Stimulated activated CD8-positive, alpha-beta memory T cell treated with anti-CD3 and anti-CD28 coated beads, Interleukin-12 subunit alpha, Interleukin-12 subunit beta, amount 100 ng/mL, for 24 hours (primary cell): ENCODE measurements around the gene CCDC117.

ENCODE experiments used
- DNase-seq: peaks from one replicate; pipeline ENCODE4 v3.0.0-alpha.2; 2020; ENCODE audit errors: extremely low read depth

CCDC117 gene

GRCh38 chr22:28769394-28770085, 3.0 kb upstream of the CCDC117 start:
- DNase-seq, result no peak

- DNase-seq, result no peak
Observed at GRCh38 chr22:28771195-28771791, 1.2 kb upstream of the CCDC117 start.

GRCh38 chr22:28773461-28773867, 969 bp downstream of the CCDC117 start:
- DNase-seq, result no peak

GRCh38 chr22:28774378-28774777, 1.9 kb downstream of the CCDC117 start:
- no peak for DNase-seq

DNA sequence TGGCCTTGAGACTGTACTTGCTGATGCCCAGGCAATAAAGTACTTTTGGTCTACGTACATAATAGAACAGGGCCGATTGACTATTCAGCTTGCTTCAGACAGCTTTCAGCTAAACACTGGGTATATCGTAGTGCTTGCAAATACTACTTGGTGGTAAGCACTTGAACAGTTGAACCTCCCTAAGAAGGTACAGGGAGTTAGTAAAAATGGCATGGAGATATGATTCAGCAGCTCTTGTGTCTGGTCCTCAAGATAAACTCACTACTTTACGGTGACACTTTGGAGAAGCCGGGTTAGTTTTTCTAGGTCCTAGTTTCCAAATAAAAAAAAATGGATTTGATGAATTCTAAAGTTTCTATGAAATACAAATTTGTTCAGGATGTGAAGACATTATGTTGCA, 7.3 kb downstream of the CCDC117 start:
- DNase-seq, result no peak

- no peak for DNase-seq
Observed at GRCh38 chr22:28780296-28780695, 7.8 kb downstream of the CCDC117 start.

DNA sequence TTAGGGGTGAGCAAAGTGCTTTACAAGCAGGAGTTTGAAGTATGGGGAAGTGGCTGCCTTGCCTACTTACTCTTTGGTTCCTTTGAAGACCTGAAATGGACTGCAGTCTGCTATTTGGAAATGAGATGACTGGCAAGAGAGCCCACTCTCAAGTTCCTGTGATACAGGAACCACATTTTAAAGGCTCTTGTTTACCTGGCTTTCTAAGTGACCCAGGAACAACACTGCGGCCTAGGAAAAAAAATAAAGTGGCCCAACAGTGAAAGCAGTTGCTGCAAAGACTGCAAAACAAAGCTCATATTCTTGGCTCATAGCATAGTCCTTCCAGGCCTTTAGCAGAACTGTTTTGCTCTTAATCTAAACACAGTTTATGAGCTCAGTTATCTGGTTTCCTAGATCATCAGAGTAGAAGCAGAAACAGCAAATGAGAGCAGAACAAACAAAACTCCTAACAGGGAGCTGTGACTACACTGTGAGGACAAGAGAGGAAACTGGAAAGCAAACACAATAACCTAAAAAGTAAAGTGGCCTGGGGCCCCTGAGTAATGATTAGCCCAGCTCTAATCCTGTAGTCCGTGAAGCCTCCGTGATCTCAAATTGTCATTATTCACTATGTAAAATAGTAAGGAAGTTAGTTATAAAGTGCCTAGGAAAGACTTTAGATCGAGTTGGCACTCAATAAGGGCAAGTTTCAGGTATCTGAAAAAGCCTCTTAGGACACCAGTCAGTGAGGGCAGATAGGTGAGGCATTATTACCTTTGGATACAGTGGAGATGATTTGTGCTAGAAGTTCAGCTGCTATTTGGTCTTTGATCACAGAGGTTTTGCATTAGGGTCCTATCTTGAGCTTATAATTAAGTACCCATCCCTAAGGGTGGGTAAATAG, 11.5 kb downstream of the CCDC117 start:
- no peak for DNase-seq

GRCh38 chr22:28788601-28789000, 16.1 kb downstream of the CCDC117 start:
- no peak for DNase-seq

DNA sequence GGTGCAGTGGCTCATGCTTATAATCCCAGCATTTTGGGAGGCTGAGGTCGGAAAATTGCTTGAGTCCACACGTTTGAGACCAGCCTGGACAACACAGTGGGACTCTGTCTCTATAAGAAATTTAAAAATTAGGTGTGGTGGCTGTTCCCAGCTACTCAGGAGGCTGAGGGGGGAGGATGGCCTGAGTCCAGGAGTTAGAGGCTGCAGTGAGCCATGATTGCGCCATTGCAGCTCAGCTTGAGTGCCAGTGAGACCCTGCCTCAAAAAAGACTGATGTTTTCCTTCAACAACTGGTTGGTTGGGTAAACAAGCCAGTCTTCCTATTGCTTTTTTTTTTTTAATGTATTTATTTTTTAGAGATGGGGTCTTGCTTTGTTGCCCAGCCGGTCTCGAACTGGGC, 18.6 kb downstream of the CCDC117 start:
- no peak for DNase-seq

DNA sequence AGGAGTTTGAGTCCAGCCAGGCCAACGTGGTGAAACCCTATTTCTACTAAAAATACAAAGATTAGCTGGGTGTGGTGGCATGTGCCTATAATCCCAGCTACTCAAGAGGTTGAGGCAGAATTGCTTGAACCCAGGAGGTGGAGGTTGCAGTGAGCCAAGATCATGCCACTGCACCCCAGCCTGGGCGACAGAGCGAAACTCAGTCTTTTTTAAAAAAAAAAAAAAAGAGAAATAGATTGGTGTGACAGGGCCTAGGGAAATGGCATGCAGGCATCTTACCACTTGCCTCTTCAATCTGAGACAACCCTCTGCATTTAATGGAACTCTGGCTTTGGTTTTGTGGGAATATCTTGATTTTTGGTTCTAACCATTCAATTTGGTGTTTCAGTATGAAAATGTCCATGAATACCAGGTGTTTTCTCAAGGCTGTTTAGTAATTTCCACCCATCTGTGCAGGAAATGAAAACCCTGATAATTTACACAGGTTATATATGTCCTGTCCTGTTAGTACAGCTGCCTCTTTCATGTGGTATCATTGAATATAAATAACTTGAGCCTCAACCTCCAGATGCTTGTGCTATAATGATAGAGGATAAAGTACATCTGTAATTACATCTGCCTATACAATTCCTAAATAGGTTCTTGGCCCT, 19.5 kb downstream of the CCDC117 start:
- no peak for DNase-seq

DNA sequence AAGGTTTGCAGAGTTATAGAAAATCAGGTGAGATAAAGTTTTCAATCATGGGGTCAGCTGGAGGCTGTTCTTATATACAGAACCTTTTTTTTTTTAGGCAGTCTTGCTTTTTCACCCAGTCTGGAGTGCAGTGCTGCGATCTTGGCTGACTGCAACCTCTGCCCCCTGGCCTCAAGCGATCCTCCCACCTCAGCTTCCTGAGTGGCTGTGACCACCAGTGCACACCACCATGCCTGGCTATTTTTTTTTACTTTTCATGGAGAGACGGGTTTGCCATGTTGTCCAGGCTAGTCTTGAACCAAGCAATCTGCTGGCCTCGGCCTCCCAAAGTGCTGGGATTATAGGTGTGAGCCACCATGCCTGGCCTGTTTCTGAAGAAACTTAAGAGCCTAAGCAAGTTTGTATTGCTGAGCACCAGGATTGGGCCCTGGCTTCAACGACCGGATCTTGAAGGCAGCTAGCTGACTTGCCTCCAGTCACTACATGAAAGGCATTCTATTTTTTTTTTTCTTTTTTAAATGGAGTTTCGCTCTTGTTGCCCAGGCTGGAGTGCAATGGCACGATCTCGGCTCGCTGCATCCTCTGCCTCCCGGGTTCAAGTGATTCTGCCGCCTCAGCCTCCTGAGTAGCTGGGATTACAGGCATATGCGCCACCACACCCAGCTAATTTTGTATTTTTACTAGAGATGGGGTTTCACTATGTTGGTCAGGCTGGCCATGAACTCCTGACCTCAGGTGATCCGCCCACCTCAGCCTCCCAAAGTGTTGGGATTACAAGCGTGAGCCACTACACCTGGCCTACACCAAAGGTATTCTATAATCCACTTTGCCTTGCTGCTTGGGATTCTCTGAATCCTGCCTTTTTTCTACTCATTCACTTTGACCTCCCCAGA, 20.2 kb downstream of the CCDC117 start:
- no peak for DNase-seq

GRCh38 chr22:28793976-28794584, 21.6 kb downstream of the CCDC117 start:
- no peak for DNase-seq

GRCh38 chr22:28795071-28795693, 22.7 kb downstream of the CCDC117 start:
- no peak for DNase-seq

DNA sequence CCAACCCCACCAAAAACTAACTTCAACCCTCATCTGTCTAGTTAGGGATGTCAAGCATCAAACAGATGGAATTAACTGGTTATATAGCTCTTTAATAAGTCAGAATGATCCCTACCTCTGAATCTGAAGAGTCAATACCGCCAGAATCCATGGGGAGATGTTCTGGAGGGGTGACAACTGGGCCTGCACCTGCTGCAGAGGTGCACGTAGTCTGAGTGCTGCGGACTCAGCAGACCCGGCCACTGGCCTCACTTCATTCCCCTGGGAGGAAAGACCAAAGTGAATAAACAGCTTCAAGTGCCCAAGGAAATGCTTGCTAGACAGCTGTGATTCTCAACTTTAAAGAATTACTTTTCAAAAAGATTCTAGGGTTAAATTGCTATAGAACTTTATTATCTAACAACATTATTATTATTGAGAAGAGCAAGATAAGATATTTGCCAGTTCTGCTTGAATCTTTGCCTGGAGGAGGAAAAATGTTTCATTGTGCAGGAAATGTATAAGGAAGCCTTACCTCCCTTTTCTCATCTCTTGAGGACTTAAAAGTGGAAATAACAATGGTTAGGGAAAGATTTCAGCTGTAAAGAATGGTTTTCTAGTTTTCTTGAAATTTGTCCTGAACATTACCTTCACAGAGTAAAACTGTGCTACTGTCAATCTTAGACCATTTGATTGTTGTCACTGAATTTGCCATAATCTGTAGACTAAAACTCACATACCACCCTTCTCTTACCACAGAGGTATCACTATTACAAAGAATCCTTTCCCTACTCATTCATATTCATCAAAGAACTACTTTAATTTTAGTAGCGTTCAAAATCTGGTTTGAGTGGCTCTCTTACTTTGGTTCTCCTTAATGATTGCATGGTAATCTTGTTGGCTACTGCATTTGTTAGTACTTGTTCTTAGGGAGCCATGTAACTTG, 23.7 kb downstream of the CCDC117 start:
- no peak for DNase-seq

DNA sequence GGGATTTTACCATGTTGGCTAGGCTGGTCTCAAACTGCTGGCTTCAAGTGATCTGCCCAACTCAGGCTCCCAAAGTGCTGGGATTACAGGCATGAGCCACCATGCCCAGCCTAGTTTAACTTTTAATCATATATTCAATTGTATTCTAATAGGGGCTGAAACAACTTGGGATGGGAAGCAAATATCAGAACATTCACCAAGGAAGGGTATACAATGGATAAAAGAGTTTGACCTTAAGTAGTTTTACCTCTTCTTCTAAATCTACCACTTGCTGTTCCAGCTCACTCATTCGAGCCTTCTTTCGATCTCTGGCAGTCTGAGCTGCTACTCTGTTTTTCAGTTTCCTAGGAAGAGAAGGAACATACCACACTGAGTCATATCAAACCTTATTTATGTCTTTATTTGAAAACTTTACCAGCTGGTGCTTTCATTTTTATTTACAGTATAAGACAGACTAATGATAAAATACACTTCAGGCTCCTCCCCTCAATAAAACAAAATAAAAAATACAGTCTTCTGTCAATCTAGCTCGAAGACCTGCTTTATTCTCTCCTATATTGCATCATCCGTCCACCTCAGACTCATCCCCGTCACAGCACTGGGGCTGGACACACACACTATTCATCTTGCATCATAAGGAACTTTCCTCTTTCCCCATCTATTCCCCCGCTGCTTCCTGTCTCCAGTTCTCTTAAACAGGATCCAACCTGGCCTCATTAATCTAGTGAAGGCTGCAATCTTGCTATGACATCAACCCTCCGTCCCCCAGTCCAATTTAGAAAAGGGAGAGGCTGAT, 26.5 kb downstream of the CCDC117 start:
- no peak for DNase-seq

DNA sequence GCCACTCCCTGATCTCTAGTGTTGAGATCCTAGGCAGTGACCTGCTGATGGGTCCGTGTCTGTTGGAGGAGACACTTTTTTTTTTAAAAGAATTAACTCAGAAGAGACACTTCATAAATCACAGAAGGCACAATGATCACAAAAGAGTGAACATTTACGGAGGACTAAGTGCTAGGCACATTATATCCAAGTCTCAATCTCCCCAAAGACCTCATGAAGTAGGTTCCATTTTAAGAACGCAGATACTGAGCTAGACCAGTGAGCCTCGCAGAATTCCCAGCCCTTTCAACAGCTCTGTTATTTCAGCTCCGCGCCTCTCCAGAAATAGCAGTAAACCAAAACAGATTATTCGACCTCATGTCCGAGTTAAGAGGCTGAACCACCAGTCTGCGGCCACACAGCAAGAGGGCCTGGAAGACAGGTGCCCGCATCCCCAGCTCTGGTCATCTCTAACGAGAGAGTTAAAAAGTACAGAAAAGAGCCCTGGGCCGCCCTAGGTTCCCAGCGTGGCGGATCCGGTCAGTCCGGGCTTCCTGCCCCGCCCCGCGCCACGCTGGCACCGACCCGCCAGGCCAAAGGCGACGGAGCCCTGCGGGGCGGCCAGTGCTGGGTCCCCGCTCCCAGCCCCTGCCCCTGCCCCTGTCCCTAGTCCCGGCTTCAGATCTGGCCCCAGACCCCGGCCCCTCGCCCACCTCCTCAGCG, 27.3 kb downstream of the CCDC117 start:
- DNase-seq, result no peak

GRCh38 chr22:28800308-28801041, 28.0 kb downstream of the CCDC117 start, which contains the start of gene XBP1:
Gene XBP1, minus strand, starts transcription at chr22:28800569.
- peak; percentile 75 for DNase-seq
